ENCODE measurements around the gene HECW1.

Gene HECW1

DNA sequence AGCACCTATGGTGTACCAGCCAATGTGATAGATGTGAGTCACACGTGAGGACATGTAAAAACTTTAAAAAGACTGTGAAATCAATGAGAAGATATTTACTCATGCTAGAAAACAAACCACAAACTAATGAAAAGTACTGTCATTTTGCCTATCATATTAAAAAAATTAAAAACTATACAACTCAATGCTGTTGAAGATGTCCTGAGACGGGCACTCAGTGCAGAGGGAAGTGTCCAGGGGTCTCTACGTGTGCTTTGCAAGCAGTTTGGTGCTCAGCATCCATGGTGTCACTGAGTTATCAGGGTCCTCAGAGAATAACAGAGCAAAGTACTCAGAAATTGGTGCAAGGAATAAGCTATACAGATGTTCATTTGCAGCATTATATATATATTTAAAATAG, 162.3 kb downstream of the HECW1 start:
- DNase-seq, result no peak

DNA sequence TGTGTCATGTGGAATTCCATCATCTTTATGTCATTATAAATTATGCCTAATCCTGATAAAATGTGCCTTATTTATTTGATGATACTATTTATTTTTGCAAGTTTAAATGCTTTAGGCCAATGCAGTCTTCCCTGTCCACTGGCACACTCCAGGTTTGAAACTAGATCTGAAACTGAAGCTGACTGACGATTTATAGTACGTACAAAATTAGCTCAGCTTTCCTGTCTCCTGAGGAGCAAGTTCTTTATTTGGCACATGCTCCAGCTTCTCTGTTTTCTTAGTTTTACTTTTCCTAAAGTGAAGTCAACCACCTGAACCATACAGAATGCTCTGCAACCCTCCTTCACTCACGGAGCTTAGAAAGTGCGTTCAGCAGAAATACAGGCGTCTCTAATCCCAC, 164.1 kb downstream of the HECW1 start:
- no peak for DNase-seq

DNA sequence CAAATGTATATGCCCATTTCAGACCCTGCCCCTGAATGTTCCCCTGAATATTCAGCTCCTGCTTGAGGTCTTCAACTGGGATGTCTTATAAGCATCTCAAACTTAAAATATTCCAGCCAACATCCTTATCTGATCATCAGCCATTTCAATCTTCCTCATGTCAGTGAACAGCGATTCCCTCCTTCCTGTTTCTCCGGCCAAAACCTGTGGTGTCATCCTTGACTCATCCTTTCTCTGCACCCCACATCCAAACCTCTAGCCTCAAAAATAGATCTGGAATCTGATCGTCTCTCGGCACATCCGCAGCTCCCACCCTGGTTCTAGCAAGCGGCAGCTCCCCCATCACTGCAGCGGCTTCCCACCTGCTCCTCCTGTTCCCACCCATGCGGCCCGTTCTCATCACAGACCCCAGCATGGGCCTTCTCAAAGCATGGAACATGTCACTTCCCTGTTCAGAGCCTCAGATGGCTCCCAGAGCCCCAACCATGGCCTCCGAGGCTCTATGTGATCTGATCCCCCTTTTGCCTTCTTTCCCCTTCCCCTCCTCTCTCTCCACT, 165.7 kb downstream of the HECW1 start:
- no peak for DNase-seq

- DNase-seq, result no peak
Observed at GRCh38 chr7:43281268-43281667, 168.8 kb downstream of the HECW1 start.

- DNase-seq, result no peak
Observed at GRCh38 chr7:43283706-43284105, 171.3 kb downstream of the HECW1 start.

DNA sequence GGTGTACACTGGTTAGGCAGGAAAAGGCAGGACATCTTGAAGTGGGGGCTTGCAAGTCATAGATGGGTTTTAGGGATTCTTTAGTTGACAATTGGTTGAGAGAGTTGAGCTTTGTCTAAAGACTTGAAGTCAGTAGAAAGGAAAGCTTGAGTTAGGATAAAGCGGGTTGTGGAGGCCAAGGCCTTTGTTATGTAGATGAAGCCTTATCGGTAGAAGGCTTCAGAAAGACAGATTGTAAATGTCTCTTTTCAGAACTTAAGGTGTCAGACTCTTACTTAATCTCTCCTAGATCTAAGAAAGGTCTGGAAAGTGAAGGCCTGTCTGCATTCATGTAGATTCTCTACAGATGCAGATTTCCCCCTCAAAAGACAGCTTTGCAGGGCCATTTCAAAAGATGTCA, 177.4 kb downstream of the HECW1 start:
- no peak for DNase-seq

DNA sequence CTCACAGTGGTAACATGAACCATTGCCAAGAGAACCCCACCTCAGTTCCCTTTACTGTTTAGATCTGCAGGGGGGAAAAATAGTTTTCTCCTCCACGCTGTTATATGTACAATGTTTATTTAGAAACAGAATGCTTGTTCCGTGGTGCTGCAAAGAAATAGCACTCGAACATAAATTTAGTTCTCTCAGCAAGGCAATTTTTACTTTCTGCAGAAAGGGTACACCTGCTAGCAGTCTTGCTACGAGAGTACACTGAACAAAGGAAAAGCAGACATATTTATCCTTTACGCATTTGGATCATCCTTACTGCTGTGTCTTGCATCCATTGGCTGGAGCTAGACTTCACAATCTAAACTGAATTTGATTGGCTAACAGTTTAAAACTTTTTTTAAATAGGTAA, 178.5 kb downstream of the HECW1 start:
- no peak for DNase-seq

DNA sequence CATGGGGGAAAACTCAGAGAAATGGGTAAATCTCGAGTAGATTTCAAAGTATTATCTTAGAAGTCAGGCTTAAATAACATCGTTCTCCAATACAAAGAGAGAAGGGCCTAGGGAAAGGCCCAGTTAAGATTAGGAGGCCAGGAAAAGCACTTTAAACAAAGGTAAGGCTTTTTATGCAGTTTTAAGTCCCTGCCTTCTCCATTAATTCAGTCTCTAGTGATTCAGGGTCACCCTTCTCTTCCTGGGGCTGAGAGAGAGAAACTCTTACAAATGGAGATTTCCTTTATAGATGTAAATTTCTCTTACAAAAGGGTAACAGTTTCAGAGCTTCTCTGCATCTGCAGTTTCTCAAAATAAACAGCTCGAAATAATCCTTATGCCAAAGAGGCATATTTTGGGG, 179.3 kb downstream of the HECW1 start:
- no peak for DNase-seq

DNA sequence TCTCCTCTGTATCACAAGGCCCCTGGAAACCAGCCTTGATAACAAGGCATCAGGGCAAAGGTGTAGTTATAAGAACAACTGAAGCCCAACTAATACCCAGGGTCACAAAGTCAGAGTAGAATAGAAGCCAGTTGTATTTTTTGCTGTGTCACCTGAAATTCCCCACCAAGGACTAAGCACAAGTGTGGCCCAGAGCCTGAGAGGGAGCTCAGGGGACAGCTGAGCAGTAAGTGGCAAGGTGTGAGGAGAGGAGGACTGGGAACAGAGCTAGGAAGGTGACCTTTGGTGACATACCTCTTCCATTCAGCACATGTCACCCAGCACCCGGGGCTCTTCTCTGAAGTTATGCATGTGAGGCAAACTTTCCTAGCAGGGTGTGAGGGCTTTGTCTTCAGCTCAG, 179.9 kb downstream of the HECW1 start:
- no peak for DNase-seq

DNA sequence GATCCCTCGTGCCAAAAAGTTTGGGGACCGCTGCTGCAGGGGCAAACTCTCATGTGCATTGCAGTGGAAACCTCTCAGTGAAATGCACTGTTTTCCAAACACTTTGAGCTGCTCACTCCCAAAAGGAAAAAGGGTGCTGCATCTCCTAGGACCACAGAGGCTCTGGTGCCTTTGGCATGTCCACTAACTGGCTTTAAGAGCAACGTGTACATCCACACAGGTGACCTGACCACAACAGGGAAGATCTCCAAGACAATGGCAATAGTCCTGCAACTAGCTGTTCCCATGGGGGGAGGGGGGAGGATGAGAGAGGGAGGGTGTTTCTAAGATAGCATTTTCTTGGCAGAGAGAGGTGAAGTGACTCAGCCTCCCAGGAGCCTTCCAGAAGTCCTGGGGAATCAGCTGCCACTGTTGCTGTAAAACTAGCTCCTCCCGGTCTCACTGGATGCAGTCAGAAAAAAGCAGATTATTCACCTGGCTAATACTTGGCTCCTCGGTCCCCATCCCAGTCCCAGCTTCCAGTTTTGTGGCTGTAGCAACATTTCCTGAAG, 181.7 kb downstream of the HECW1 start:
- DNase-seq, result no peak

- no peak for DNase-seq
Observed at GRCh38 chr7:43295429-43295828, 183.0 kb downstream of the HECW1 start.

- no peak for DNase-seq
Observed at GRCh38 chr7:43296306-43296705, 183.9 kb downstream of the HECW1 start.

- no peak for DNase-seq
Observed at GRCh38 chr7:43298617-43299016, 186.2 kb downstream of the HECW1 start.

GRCh38 chr7:43300121-43300520, 187.7 kb downstream of the HECW1 start:
- DNase-seq, result no peak

DNA sequence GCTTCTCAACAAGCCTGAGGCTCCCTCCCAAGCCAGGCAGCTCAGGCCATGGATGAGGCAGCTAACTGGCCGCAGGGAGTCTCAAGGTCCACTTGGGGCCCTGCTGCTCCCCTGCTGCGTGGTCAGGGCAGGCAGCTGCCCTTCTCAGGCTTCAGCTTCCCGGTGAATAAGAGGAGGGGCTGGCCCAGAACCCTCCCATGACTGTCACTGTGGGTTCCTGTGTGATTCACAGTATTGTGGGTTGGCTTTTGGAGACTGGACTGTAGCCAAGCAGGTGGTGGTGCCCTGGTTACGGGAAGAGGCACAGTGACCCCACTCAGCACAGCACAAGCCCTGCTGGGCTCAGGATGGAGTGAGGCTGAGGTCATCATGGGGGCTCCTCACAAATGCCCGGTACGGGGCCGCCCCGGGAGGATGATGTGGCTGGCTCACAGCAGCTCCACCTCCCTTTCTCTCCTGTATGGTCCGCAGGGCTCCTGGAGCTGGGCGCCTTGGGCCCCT, 189.8 kb downstream of the HECW1 start:
- DNase-seq, result no peak

GRCh38 chr7:43302773-43303460, 190.5 kb downstream of the HECW1 start:
- DNase-seq, result no peak

- no peak for DNase-seq
Observed at GRCh38 chr7:43303740-43304241, 191.3 kb downstream of the HECW1 start.

- DNase-seq, result no peak
Observed at GRCh38 chr7:43306404-43306803, 194.0 kb downstream of the HECW1 start.

DNA sequence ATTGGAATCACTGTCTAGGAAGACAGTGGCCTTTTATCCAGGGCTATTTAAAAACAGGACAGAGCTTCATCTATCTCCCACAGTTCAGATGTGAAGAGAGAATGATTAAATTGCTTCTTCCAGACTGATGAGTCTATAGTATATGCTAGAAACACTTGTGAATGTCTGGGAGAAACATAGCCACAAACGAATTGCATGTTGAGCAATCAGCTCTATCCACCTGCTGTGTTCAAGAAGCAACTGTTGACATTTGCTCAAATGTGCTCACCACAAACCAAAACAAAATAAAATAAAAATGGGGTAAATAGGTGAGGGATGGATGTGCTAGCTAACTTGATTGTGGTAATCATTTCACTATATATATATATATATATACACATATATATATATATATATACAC, 195.1 kb downstream of the HECW1 start:
- no peak for DNase-seq

- DNase-seq, result no peak
Observed at GRCh38 chr7:43308913-43309705, 196.7 kb downstream of the HECW1 start.

GRCh38 chr7:43309706-43310022, 197.2 kb downstream of the HECW1 start:
- no peak for DNase-seq

GRCh38 chr7:43311052-43311451, 198.6 kb downstream of the HECW1 start:
- DNase-seq, result no peak

- no peak for DNase-seq
Observed at GRCh38 chr7:43311694-43312093, 199.2 kb downstream of the HECW1 start.
